Type B pancreatic cell (in vitro differentiated cells): ENCODE results near the gene FMR1NB. TPM values are rescaled to one million over a fixed set of nuclear protein-coding genes. Genes with fewer than 3 reads are reported as not detected.

Source experiments
- DNase-seq: peaks from one replicate; pipeline ENCODE4 v3.0.0; 2021; ENCODE audit warnings: mixed read lengths; ENCODE audit not compliant: unreplicated experiment; ENCODE audit errors: extremely low spot score
- H3K27ac Mint-ChIP-seq: 2 replicates; pipeline ENCODE4 v1.8.0; 2021; ENCODE audit warnings: mild to moderate bottlenecking, mixed read lengths
- H3K27me3 Mint-ChIP-seq: 2 replicates; pipeline ENCODE4 v1.8.0; 2021; ENCODE audit warnings: mixed read lengths
- H3K36me3 Mint-ChIP-seq: 2 replicates; pipeline ENCODE4 v1.8.0; 2021; ENCODE audit warnings: mixed read lengths
- H3K4me1 Mint-ChIP-seq: one replicate; pipeline ENCODE4 v1.8.0; 2021; ENCODE audit warnings: mixed read lengths; ENCODE audit not compliant: unreplicated experiment
- H3K4me3 Mint-ChIP-seq: 2 replicates; pipeline ENCODE4 v1.8.0; 2021; ENCODE audit warnings: mild to moderate bottlenecking, mixed read lengths
- H3K9me3 Mint-ChIP-seq: 2 replicates; pipeline ENCODE4 v1.8.0; 2021; ENCODE audit warnings: mixed read lengths
- total RNA-seq: library from RNA; stranded (reverse); gene quantifications from 2 replicates; pipeline ENCODE4 v1.2.1, GENCODE V29; 2021; ENCODE audit warnings: low replicate concordance
- TF ChIP-seq, protein P1 (sequence below): fragments of 200-600 bp; sonication (generic); conservative IDR thresholded peaks from 2 replicates; pipeline ENCODE4 v1.5.0; 2021; ENCODE audit warnings: antibody characterized with exemption, mild to moderate bottlenecking

FMR1NB gene
- total RNA-seq, 1 donor from 2014 or later: not detected

DNA sequence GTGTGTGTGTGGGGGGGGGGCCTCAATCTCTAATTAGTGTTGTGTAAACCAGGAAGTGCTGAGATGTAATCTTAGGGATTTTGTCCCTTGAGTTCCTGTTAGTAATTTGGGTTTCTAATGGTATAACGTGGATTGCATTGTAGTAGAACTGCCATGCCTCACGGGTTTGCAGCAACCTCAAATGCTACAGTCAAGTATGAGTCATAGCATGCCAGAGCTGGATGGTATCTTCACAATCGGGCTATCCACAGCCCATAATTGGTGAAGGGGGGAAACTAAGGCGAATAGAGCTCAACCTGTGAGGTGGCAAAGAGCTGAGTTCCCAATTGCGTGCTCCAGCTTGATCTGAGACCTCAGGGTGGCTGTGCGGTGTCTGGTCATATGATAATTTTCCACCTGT lies 2.2 kb upstream of the FMR1NB start:
- H3K4me1 Mint-ChIP-seq: no peaks in the 10 kb centered on the region
- TF ChIP-seq, protein P1, sequence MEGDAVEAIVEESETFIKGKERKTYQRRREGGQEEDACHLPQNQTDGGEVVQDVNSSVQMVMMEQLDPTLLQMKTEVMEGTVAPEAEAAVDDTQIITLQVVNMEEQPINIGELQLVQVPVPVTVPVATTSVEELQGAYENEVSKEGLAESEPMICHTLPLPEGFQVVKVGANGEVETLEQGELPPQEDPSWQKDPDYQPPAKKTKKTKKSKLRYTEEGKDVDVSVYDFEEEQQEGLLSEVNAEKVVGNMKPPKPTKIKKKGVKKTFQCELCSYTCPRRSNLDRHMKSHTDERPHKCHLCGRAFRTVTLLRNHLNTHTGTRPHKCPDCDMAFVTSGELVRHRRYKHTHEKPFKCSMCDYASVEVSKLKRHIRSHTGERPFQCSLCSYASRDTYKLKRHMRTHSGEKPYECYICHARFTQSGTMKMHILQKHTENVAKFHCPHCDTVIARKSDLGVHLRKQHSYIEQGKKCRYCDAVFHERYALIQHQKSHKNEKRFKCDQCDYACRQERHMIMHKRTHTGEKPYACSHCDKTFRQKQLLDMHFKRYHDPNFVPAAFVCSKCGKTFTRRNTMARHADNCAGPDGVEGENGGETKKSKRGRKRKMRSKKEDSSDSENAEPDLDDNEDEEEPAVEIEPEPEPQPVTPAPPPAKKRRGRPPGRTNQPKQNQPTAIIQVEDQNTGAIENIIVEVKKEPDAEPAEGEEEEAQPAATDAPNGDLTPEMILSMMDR: no peak
- no peak overlapping the region for H3K4me3 Mint-ChIP-seq
- no peaks in the 10 kb centered on the region for H3K36me3 Mint-ChIP-seq
- no peaks in the 10 kb centered on the region for H3K27me3 Mint-ChIP-seq
- H3K9me3 Mint-ChIP-seq: peaks cover 6% of the 10 kb centered on the region
- DNase-seq: no peak
- no peak overlapping the region for H3K27ac Mint-ChIP-seq

DNA sequence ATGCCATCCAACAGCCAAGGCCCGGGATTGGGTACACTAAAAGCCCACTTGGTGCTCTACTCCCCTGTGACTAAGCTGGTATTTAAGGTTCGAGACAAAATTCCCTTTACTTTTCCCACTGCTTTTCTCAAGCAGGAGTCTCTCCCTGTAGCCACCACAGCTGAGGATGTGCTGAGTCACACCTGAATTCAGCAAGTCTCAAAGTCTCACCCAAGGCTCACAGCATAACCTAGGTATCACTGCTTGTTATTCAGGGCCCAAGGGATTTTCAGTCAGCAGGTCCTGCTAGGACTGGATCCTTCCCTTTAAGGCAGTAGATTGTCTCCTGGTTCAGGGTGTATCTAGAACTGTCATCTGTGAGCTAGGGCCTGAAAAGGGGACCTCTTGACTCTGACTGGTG lies 39.2 kb downstream of the FMR1NB start:
- H3K9me3 Mint-ChIP-seq: no peaks in the 10 kb centered on the region
- TF ChIP-seq, protein P1: no peak

DNA sequence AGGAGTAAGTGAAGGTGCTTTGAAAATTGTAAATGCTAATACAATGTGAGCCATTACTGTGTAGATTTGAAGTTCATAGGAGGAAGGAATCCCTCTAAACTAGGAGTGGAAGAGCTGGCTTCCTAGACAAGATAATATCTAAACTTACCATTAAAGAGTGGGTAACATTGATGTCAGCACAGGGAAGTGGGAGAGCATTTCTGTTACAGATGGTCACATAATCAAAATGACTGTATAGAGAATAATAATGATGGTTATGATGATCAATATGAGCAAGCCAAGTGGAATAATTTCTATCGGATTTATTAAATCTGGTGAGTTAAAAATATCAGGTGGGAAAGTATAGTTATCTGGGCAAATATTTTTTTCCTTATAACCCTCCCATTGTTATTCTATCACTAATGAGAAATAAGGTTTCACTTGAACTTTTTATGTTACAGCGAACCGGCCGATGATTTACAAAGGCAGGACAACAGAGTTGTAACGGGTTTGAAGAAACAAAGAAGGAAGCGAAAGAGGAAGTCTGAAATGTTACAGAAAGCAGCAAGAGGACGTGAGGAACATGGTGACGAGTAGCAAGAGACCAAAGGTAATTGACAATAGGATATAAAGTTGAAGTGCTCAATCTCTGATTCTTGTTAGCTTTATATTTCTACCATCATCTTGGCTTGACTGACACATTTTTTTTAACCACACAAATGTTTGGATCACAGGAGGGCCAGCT lies 43.5 kb downstream of the FMR1NB start:
- H3K9me3 Mint-ChIP-seq: no peaks in the 10 kb centered on the region
- H3K36me3 Mint-ChIP-seq: no peaks in the 10 kb centered on the region
- no peak overlapping the region for H3K27ac Mint-ChIP-seq
- H3K4me3 Mint-ChIP-seq: no peak overlapping the region
- no peaks in the 10 kb centered on the region for H3K27me3 Mint-ChIP-seq
- DNase-seq: no peak
- H3K4me1 Mint-ChIP-seq: no peaks in the 10 kb centered on the region
- TF ChIP-seq, protein P1: no peak

More for the DNA sequence above, 39.2 kb downstream of the FMR1NB start:
- DNase-seq: no peak
- H3K27me3 Mint-ChIP-seq: no peaks in the 10 kb centered on the region
- H3K36me3 Mint-ChIP-seq: no peaks in the 10 kb centered on the region
- no peak overlapping the region for H3K27ac Mint-ChIP-seq
- no peaks in the 10 kb centered on the region for H3K4me1 Mint-ChIP-seq
- no peak overlapping the region for H3K4me3 Mint-ChIP-seq

DNA sequence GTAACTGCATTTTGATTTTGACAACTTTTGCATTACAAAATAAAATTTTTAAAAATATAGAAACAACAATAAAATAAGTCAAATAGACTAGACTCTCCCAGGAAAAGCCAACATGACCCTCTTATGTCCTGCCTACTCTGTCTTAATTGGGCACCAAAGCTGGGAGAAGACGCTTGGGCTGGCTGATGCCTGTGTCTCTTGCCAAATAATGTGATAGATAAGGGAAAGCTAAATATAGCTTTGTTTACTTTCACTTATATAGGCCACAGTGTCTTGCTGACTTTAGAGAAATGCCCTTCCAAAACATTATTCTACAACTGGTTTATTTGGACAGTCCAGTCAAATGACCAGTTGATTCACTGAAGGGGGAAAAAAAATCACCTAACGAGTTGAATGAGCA lies 54.2 kb downstream of the FMR1NB start:
- no peaks in the 10 kb centered on the region for H3K9me3 Mint-ChIP-seq
- no peak overlapping the region for H3K4me3 Mint-ChIP-seq
- H3K36me3 Mint-ChIP-seq: no peaks in the 10 kb centered on the region
- TF ChIP-seq, protein P1: no peak
- no peak for DNase-seq
- no peaks in the 10 kb centered on the region for H3K4me1 Mint-ChIP-seq
- H3K27ac Mint-ChIP-seq: no peak overlapping the region
- no peaks in the 10 kb centered on the region for H3K27me3 Mint-ChIP-seq

DNA sequence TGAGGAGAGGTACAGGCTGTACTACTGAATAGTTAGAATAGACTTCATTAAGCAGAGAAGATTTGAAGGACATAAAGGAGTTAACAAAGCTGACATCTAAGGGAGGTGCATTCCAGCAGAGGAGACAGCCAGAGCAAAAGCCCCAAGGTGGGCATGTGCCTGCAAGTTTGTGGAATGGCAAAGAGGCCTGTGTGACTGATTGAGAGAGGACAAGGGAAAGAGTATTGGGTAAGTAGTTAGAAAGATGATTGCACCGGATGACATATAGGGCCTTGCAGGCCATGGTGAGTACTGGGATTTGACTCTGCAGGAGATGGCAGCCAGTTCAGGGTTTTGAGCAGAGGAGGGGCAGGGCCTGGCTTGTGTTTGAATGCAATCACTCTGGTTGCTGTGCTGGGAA lies 55.9 kb downstream of the FMR1NB start:
- Mint-ChIP-seq H3K27me3 (no peaks in the 10 kb centered on the region), H3K36me3 (no peaks in the 10 kb centered on the region), H3K27ac (no peak overlapping the region), H3K4me3 (no peak overlapping the region), H3K4me1 (no peaks in the 10 kb centered on the region), H3K9me3 (no peaks in the 10 kb centered on the region)
- no peak for DNase-seq
- TF ChIP-seq, protein P1: no peak
